ENCODE data around the gene CHD9. TPM values are rescaled to one million over a fixed set of nuclear protein-coding genes. Genes with fewer than 3 reads are reported as not detected.

CHD9 gene, protein sequence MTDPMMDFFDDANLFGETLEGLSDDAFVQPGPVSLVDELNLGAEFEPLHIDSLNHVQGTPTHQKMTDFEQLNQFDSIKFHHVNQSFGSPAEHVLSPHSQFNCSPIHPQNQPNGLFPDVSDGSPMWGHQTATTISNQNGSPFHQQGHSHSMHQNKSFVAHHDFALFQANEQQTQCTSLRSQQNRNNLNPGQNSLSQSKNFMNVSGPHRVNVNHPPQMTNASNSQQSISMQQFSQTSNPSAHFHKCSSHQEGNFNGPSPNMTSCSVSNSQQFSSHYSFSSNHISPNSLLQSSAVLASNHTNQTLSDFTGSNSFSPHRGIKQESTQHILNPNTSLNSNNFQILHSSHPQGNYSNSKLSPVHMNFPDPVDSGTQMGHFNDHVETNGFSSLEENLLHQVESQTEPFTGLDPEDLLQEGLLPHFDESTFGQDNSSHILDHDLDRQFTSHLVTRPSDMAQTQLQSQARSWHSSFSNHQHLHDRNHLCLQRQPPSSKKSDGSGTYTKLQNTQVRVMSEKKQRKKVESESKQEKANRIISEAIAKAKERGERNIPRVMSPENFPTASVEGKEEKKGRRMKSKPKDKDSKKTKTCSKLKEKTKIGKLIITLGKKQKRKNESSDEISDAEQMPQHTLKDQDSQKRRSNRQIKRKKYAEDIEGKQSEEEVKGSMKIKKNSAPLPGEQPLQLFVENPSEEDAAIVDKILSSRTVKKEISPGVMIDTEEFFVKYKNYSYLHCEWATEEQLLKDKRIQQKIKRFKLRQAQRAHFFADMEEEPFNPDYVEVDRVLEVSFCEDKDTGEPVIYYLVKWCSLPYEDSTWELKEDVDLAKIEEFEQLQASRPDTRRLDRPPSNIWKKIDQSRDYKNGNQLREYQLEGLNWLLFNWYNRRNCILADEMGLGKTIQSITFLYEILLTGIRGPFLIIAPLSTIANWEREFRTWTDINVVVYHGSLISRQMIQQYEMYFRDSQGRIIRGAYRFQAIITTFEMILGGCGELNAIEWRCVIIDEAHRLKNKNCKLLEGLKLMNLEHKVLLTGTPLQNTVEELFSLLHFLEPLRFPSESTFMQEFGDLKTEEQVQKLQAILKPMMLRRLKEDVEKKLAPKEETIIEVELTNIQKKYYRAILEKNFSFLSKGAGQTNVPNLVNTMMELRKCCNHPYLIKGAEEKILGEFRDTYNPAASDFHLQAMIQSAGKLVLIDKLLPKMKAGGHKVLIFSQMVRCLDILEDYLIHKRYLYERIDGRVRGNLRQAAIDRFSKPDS (N-terminal part only)
- 100 to 1,000 TPM in 1 of 4 donors, 10 to 100 TPM in 3; 37.4 to 112 (median 64.4) TPM for total RNA-seq

DNA sequence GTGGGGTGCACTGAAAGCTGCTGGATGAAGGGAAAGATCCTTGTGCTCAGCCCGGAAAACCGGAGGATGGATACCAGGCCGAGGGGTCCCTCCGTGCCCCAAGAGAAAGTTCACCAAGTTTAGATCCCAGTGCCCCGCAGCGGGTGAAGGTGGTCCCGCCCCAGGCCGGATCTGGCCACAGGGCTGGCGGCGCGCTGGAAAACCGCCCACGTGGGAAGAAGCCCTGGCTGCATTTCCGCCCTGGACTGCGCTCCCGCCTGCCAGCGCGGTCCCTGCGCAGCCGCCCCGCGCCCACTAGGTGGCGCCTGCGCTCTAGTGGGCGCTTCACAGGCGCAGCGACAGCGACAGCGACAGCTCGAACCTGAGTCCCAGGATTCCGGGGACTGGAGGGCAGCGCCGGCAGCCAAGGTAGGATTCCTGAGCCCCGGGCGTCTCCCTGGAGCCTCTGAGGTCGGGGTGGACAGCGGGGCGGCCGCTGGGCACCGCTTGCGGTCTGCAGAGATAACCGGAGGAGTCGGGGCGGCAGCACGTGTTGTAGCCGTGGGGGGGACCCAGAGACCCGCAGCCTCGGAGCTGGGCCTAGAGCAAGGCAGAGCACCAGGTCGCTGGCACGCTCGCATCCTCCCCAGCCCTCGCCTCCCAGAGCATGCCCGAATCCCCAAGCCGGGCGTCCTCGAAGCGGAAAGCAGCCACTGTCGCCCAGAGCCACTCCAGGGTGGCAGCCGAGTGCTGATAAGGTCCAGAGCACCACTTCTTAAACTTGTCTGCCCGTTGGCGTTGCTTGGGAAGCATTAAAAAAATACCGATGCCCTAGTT lies at the start of gene CHD9:
Gene CHD9 (plus strand): TSS at position 322 of the 816 bp plus-strand sequence. CDS start 101,099 bp downstream, outside the sequence.
- no peaks in the 10 kb centered on the region for H3K9me3 ChIP-seq
- in situ Hi-C loops (cut with MboI; ENCODE audit: low pct_ligation_motif_present in 1 of 4, low pct_unique_long_range_greater_than_20kb in 1 of 4, low sequenced_read_pairs in 3 of 4): loop anchor here (10.0 to 25.0 kb wide), 4 partner anchors 90 to 157 kb away; no protein-coding TSS in a partner anchor
- H3K36me3 ChIP-seq: no peaks in the 10 kb centered on the region
- peaks cover 21 to 48% (median 33%) of the 10 kb centered on the region in 4 donors for H3K4me1 ChIP-seq
- H3K27me3 ChIP-seq: no peaks in the 10 kb centered on the region
- peak; percentile 66 for TF ChIP-seq POLR2A (IDR thresholded peaks at IDR 0.05)
- TF ChIP-seq POLR2AphosphoS5 (IDR thresholded peaks at IDR 0.05): peak; percentile 34 to 79 (median 65)
- TF ChIP-seq, protein P1, sequence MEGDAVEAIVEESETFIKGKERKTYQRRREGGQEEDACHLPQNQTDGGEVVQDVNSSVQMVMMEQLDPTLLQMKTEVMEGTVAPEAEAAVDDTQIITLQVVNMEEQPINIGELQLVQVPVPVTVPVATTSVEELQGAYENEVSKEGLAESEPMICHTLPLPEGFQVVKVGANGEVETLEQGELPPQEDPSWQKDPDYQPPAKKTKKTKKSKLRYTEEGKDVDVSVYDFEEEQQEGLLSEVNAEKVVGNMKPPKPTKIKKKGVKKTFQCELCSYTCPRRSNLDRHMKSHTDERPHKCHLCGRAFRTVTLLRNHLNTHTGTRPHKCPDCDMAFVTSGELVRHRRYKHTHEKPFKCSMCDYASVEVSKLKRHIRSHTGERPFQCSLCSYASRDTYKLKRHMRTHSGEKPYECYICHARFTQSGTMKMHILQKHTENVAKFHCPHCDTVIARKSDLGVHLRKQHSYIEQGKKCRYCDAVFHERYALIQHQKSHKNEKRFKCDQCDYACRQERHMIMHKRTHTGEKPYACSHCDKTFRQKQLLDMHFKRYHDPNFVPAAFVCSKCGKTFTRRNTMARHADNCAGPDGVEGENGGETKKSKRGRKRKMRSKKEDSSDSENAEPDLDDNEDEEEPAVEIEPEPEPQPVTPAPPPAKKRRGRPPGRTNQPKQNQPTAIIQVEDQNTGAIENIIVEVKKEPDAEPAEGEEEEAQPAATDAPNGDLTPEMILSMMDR (IDR thresholded peaks at IDR 0.05): peak; percentile 99 to 100 (median 99)
- TF ChIP-seq EP300 (IDR thresholded peaks at IDR 0.05; ENCODE audit: low read depth): no peak
- peak; percentile 87 for DNase-seq
- H3K4me3 ChIP-seq: peak within 1 kb of the TSS; percentile 43 to 72 (median 60)
- 0% methylated on average over 32 of the region's 62 CpGs; no CpG with 5 or more reads in 1 of the 2 donors for WGBS, 2 donors (ENCODE audit: low coverage in 1 of 2)
- intact Hi-C loops (cut with DNase I; ENCODE audit: low total_unique reads): loop anchor here (2.0 kb wide), 1 partner anchor 76 kb away; no protein-coding TSS in a partner anchor
- peak within 1 kb of the TSS; percentile 87 to 97 (median 94) for H3K27ac ChIP-seq

DNA sequence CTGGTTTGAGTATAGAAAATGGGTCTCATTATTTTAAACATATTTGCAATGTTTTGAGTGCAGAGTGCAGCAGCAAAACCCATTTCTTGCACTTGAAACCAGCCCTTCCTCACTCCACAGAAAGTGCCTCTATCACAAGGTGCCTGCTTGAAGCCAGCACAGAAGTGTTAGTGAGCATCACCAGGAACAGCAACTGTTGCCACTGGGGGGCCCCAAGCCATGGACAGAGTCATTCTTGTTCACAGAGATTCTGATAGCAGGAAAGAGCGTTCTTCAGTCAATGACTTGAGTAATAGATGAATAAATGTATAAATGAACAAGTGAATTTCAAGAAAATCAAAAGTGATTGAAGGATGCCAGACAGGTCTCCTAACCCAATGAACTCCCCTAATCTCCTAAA lies 47.7 kb upstream of the CHD9 start:
- Histone ChIP-seq H3K27me3 (peaks cover 5% of the 10 kb centered on the region), H3K4me1 (no peaks in the 10 kb centered on the region), H3K4me3 (no peak overlapping the region), H3K36me3 (no peaks in the 10 kb centered on the region), H3K27ac (no peak overlapping the region), H3K9me3 (no peaks in the 10 kb centered on the region)
- intact Hi-C loops (cut with DNase I; ENCODE audit: low total_unique reads) (no loop called here), in situ Hi-C loops (cut with MboI; ENCODE audit: low pct_ligation_motif_present in 1 of 4, low pct_unique_long_range_greater_than_20kb in 1 of 4, low sequenced_read_pairs in 3 of 4) (loop anchor here in 2 of 4 donors (25.0 kb wide), 2 partner anchors 820 to 945 kb away; no protein-coding TSS in a partner anchor)
- no peak for TF ChIP-seq POLR2AphosphoS5 (IDR thresholded peaks at IDR 0.05)
- TF ChIP-seq, protein P1 (IDR thresholded peaks at IDR 0.05): no peak
- no peak for TF ChIP-seq EP300 (IDR thresholded peaks at IDR 0.05; ENCODE audit: low read depth)
- no peak for TF ChIP-seq POLR2A (IDR thresholded peaks at IDR 0.05)
- WGBS, 2 donors (ENCODE audit: low coverage in 1 of 2): 93 to 100% methylated on average over 1 of the region's 1 CpG
- DNase-seq: no peak

DNA sequence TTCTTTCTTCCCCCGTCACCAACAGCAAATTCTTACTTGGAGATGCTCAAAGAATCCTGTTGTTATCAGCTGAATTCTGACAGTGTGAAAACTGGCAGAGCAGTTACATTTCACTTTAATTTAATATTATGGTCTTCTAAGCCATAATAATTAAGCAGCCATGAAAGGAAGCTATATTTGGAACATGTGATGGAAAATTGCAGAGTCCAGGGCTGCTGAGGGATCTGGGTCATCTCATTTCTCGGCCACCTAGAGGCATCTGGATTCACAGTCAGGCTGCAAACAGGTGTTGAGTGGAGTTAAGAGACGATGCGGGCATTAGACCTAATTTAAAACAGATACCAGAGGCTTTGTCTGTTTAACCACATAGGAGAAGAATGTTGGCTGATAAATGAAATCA lies 40.5 kb upstream of the CHD9 start:
- 44 to 51% methylated on average over 4 of the region's 4 CpGs for WGBS, 2 donors (ENCODE audit: low coverage in 1 of 2)
- H3K36me3 ChIP-seq: no peaks in the 10 kb centered on the region
- peaks cover 13% of the 10 kb centered on the region for H3K27me3 ChIP-seq
- no peak for DNase-seq
- in situ Hi-C loops (cut with MboI; ENCODE audit: low pct_ligation_motif_present in 1 of 4, low pct_unique_long_range_greater_than_20kb in 1 of 4, low sequenced_read_pairs in 3 of 4): loop anchor here in 2 of 4 donors (10.0 to 25.0 kb wide), 3 partner anchors 827 to 952 kb away; no protein-coding TSS in a partner anchor
- H3K27ac ChIP-seq: no peak overlapping the region
- no peaks in the 10 kb centered on the region for H3K4me1 ChIP-seq
- TF ChIP-seq, protein P1 (IDR thresholded peaks at IDR 0.05): no peak
- no peak for TF ChIP-seq POLR2AphosphoS5 (IDR thresholded peaks at IDR 0.05)
- no peak for TF ChIP-seq EP300 (IDR thresholded peaks at IDR 0.05; ENCODE audit: low read depth)
- TF ChIP-seq POLR2A (IDR thresholded peaks at IDR 0.05): no peak
- H3K4me3 ChIP-seq: no peak overlapping the region
- H3K9me3 ChIP-seq: no peaks in the 10 kb centered on the region
- intact Hi-C loops (cut with DNase I; ENCODE audit: low total_unique reads): no loop called here
